Sigmoid colon (tissue), 7 donors: ENCODE measurements around the gene PLD1. TPM values are rescaled to one million over a fixed set of nuclear protein-coding genes. Genes with fewer than 3 reads are reported as not detected.
"Not testable (repeated sequence)": the region's sequence is repeated elsewhere in the genome, so short reads cannot be mapped to it uniquely, and the experiment has no call there.

Experiments
- DNase-seq: peaks from one replicate; pipeline ENCODE4 v3.0.0-alpha.2; 2019
- H3K27ac ChIP-seq, 4 donors: fragments of 200-600 bp; sonication (generic); one replicate each; pipeline ENCODE4 v1.5.1; 2016 to 2019; ENCODE audit warnings: mild to moderate bottlenecking in 1 of 4
- H3K27me3 ChIP-seq, 3 donors: fragments of 200-600 bp; sonication (generic); one replicate each; pipeline ENCODE4 v1.5.1; 2019; ENCODE audit warnings: mild to moderate bottlenecking in 1 of 3
- H3K36me3 ChIP-seq, 4 donors: fragments of 200-600 bp; sonication (generic); one replicate each; pipeline ENCODE4 v1.5.1; 2016 to 2019
- H3K4me1 ChIP-seq, 4 donors: fragments of 200-600 bp; sonication (generic); one replicate each; pipeline ENCODE4 v1.5.1; 2017 to 2019
- H3K4me3 ChIP-seq, 4 donors: fragments of 200-600 bp; sonication (generic); one replicate each; pipeline ENCODE4 v1.5.1; 2017 to 2019; ENCODE audit warnings: mild to moderate bottlenecking in 2 of 4, moderate library complexity in 1 of 4
- H3K9me3 ChIP-seq, 4 donors: fragments of 200-600 bp in 3 of 4; sonication (generic) in 3 of 4; one replicate each; pipeline versions ENCODE4 v1.5.1 to v1.6.1; 2013 to 2019
- EP300 ChIP-seq, 4 donors: sonication (generic); formaldehyde crosslinking; IDR thresholded peaks; one replicate each; pipeline ENCODE4 v1.6.1; 2017; ENCODE audit warnings: antibody characterized with exemption in 4 of 4
- POLR2A ChIP-seq, 2 donors: fragments of 450-650 bp; IDR thresholded peaks; one replicate each; pipeline ENCODE4 v1.6.1; 2016; ENCODE audit warnings: antibody characterized with exemption in 2 of 2, mild to moderate bottlenecking in 2 of 2, moderate library complexity in 2 of 2
- POLR2AphosphoS5 ChIP-seq, 4 donors: sonication (generic); formaldehyde crosslinking; IDR thresholded peaks; one replicate each; pipeline ENCODE4 v1.6.1; 2017; ENCODE audit warnings: antibody characterized with exemption in 4 of 4
- WGBS, 2 donors: extraction: QIAGEN DNeasy Blood & Tissue Kit; methylation state at CpG; one replicate each; pipeline ENCODE4 v1.1.7; 2013; 5-methylcytosine and 5-hydroxymethylcytosine counted together
- intact Hi-C: fragments of 100-400 bp; cut with DNase I; formaldehyde crosslinking; loops from one replicate; pipeline ENCODE4 v1.15.1; 2023
- polyA plus RNA-seq, 3 donors: library from polyadenylated mRNA; stranded (reverse); fragments of 200-250 nt; gene quantifications; one replicate each; pipeline ENCODE4 v1.2.3, GENCODE V29; 2013
- total RNA-seq, 4 donors: library from RNA; depleted of rRNA; stranded (reverse); fragments of >200 nt; gene quantifications; one replicate each; pipeline ENCODE4 v1.1.0, GENCODE V29; 2016
- TF ChIP-seq, protein P1 (sequence below), 4 experiments: fragments of 450-650 bp in 3 of 4; fragments of 200-600 bp in 1 of 4; IDR thresholded peaks; one replicate each; pipeline ENCODE4 v1.5.1; 2016 to 2019; ENCODE audit warnings: antibody characterized with exemption in 4 of 4, mild to moderate bottlenecking in 3 of 4, moderate library complexity in 2 of 4
- donor health status: healthy with polysubstance abuse.
- donor health status: Bipolar disorder and iron deficiency.
- donor health status: healthy.

PLD1 gene
- total and polyA plus RNA-seq, 7 donors, result 8.6 to 24.3 (median 12.2) TPM

GRCh38 chr3:171749124-171749523, 61.2 kb downstream of the PLD1 start:
- intact Hi-C loops, result no loop called here
- Histone ChIP-seq H3K9me3 (no peaks in the 10 kb centered on the region), H3K36me3 (no peaks in the 10 kb centered on the region), H3K27me3 (no peaks in the 10 kb centered on the region), H3K27ac (no peak overlapping the region), H3K4me1 (peaks cover 0 to 26% (median 5%) of the 10 kb centered on the region in 4 donors), H3K4me3 (no peak overlapping the region)
- 66 to 79% methylated on average over 1 of the region's 1 CpG for WGBS, 2 donors
- no peak for TF ChIP-seq POLR2A (IDR thresholded peaks at IDR 0.05)
- TF ChIP-seq, protein P1, sequence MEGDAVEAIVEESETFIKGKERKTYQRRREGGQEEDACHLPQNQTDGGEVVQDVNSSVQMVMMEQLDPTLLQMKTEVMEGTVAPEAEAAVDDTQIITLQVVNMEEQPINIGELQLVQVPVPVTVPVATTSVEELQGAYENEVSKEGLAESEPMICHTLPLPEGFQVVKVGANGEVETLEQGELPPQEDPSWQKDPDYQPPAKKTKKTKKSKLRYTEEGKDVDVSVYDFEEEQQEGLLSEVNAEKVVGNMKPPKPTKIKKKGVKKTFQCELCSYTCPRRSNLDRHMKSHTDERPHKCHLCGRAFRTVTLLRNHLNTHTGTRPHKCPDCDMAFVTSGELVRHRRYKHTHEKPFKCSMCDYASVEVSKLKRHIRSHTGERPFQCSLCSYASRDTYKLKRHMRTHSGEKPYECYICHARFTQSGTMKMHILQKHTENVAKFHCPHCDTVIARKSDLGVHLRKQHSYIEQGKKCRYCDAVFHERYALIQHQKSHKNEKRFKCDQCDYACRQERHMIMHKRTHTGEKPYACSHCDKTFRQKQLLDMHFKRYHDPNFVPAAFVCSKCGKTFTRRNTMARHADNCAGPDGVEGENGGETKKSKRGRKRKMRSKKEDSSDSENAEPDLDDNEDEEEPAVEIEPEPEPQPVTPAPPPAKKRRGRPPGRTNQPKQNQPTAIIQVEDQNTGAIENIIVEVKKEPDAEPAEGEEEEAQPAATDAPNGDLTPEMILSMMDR (IDR thresholded peaks at IDR 0.05), result no peak
- no peak for TF ChIP-seq EP300 (IDR thresholded peaks at IDR 0.05)
- no peak for TF ChIP-seq POLR2AphosphoS5 (IDR thresholded peaks at IDR 0.05)
- DNase-seq, result no peak

GRCh38 chr3:171748064-171748924, 62.0 kb downstream of the PLD1 start:
- Histone ChIP-seq H3K27me3 (no peaks in the 10 kb centered on the region), H3K9me3 (no peaks in the 10 kb centered on the region), H3K36me3 (no peaks in the 10 kb centered on the region), H3K27ac (no peak overlapping the region), H3K4me3 (no peak overlapping the region), H3K4me1 (peaks cover 0 to 26% (median 5%) of the 10 kb centered on the region in 4 donors)
- 36 to 62% methylated on average over 7 of the region's 7 CpGs for WGBS, 2 donors
- intact Hi-C loops, result no loop called here
- no peak for TF ChIP-seq POLR2A (IDR thresholded peaks at IDR 0.05)
- TF ChIP-seq POLR2AphosphoS5 (IDR thresholded peaks at IDR 0.05), result no peak
- TF ChIP-seq, protein P1 (IDR thresholded peaks at IDR 0.05), result no peak
- no peak for TF ChIP-seq EP300 (IDR thresholded peaks at IDR 0.05)
- DNase-seq, result no peak

DNA sequence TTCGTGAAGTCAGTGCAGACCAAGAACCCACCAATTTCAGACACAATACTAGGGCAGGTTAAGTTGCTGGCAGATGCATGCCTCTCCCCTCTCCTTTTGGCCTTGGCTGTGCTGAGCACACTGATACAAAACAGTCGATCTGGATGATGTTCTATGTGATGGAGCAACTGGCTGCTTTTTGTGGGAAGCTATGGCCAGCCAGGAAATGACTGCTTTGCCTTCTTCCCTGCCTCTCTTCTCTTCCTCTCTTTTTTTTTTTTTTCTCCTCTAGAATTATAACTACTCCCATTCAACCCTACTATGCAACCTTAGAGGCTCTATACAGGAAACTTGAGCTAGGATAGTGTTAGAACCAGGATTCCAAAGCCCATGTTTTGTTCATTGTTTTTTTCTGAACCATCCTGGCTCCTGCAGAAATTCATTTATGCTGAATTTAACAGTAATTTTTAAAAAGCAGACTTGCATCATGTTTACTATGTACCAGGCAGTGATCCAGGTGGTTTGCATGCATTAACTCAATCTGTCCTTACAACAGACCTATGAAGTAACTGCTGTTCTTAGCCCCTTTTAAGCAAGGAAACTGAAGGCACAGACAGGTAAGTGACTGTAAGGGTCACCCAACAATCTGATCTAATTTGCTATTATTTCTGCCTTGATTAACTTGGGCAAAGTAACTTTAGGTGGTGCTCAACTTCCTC, 62.9 kb downstream of the PLD1 start:
- TF ChIP-seq POLR2A (IDR thresholded peaks at IDR 0.05), result no peak
- TF ChIP-seq POLR2AphosphoS5 (IDR thresholded peaks at IDR 0.05), result no peak
- TF ChIP-seq, protein P1 (IDR thresholded peaks at IDR 0.05), result no peak
- TF ChIP-seq EP300 (IDR thresholded peaks at IDR 0.05), result no peak
- intact Hi-C loops, result no loop called here
- no peaks in the 10 kb centered on the region for H3K36me3 ChIP-seq
- H3K4me1 ChIP-seq, result peaks cover 0 to 22% (median 4%) of the 10 kb centered on the region in 4 donors
- H3K4me3 ChIP-seq, result no peak overlapping the region
- no peak for DNase-seq
- no peaks in the 10 kb centered on the region for H3K9me3 ChIP-seq
- 72 to 93% methylated on average over 2 of the region's 2 CpGs for WGBS, 2 donors
- H3K27me3 ChIP-seq, result no peaks in the 10 kb centered on the region
- no peak overlapping the region for H3K27ac ChIP-seq

- H3K36me3 ChIP-seq, H3K27me3 ChIP-seq, H3K27ac ChIP-seq, DNase-seq, intact Hi-C loops, H3K4me3 ChIP-seq, H3K9me3 ChIP-seq: not testable (repeated sequence)
- peaks cover 0 to 22% (median 4%) of the 10 kb centered on the region in 4 donors for H3K4me1 ChIP-seq
- 86 to 95% methylated on average over 11 of the region's 11 CpGs for WGBS, 2 donors
Measured at GRCh38 chr3:171746320-171747222, 63.7 kb downstream of the PLD1 start.
